HG02840 (cell line): Measurements from ENCODE around the gene NCLN.
"Not testable (repeated sequence)": the region's sequence is repeated elsewhere in the genome, so short reads cannot be mapped to it uniquely, and the experiment has no call there.

Experiments used
- ATAC-seq: cut with Tn5 transposase; IDR thresholded peaks from one replicate; pipeline ENCODE4 v1.9.1; 2021; ENCODE audit warnings: mild to moderate bottlenecking, moderate library complexity, moderate number of reproducible peaks; ENCODE audit not compliant: unreplicated experiment, low FRiP score

Gene NCLN

GRCh38 chr19:3178973-3179738 is 6.6 kb upstream of the NCLN start:
- no peak for ATAC-seq

- no peak for ATAC-seq
Observed at GRCh38 chr19:3179739-3180293, 5.9 kb upstream of the NCLN start.

- no peak for ATAC-seq
Observed at GRCh38 chr19:3183721-3184641, 1.7 kb upstream of the NCLN start.

- ATAC-seq: peak; percentile 12
Observed at GRCh38 chr19:3184847-3185460, 776 bp upstream of the NCLN start.

- ATAC-seq: peak; percentile 12
Observed at GRCh38 chr19:3186160-3186688, 494 bp downstream of the NCLN start.

GRCh38 chr19:3186891-3187661 is 1.3 kb downstream of the NCLN start:
- ATAC-seq: no peak

GRCh38 chr19:3187662-3188511 is 2.2 kb downstream of the NCLN start:
- no peak for ATAC-seq

- no peak for ATAC-seq
Observed at GRCh38 chr19:3188627-3189596, 3.2 kb downstream of the NCLN start.

- ATAC-seq: no peak
Observed at GRCh38 chr19:3189702-3190469, 4.2 kb downstream of the NCLN start.

- ATAC-seq: no peak
Observed at GRCh38 chr19:3190470-3190770, 4.7 kb downstream of the NCLN start.

GRCh38 chr19:3190921-3191805 is 5.4 kb downstream of the NCLN start:
- ATAC-seq: no peak

- not testable (repeated sequence) for ATAC-seq
Observed at GRCh38 chr19:3191806-3192104, 6.0 kb downstream of the NCLN start.

GRCh38 chr19:3192228-3192635 is 6.5 kb downstream of the NCLN start:
- no peak for ATAC-seq

- no peak for ATAC-seq
Observed at GRCh38 chr19:3192684-3193083, 7.0 kb downstream of the NCLN start.

GRCh38 chr19:3193256-3194105 is 7.8 kb downstream of the NCLN start:
- no peak for ATAC-seq
